DMS79 treated with DMSO at 0.1 percent for 48 hours (cell line): Measurements from ENCODE around the gene CALN1.
"Not testable (repeated sequence)": the region's sequence is repeated elsewhere in the genome, so short reads cannot be mapped to it uniquely, and the experiment has no call there.

Experiments used
- DNase-seq: peaks from one replicate; lab custom pipeline; 2025; lab: John Stamatoyannopoulos, UW

The CALN1 gene

DNA sequence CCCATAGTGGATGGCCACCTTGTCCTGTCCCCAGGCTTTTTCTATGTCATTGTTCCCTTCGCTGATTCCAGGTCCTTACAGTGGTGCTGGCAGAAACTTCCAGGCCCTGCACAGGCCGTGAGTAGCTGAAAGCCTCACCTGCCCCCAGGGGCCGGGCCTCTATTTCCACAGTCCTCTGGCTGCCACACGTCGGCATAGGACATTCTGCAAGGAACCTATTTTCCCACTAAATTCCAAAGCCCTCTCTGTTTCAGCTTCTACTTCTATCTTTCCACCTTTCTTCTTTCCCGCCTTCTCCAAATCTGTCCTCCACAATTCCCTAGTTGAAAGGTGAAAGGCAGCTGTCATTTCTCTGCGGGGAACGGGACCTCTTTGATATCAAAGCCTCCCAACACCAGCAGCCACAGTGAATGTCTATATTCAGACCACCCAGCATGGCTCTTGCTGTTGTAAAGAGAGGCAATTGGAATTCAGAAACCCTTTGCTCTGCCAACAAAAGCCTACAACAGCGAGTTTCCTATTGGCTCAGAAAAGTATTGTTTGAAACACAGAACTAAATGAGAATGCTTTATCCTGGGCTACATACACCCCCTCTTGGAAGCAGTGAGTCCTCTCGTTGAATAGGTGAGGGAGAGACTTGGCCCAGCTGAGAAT is 672.5 kb downstream of the CALN1 start:
- DNase-seq = no peak

- DNase-seq = not testable (repeated sequence)
Observed at GRCh38 chr7:71737931-71738540, 674.1 kb downstream of the CALN1 start.

- DNase-seq = peak; percentile 41
Observed at GRCh38 chr7:71735961-71736556, 676.1 kb downstream of the CALN1 start.

GRCh38 chr7:71733107-71733870 is 678.8 kb downstream of the CALN1 start:
- peak; percentile 2 for DNase-seq

GRCh38 chr7:71731740-71732139 is 680.4 kb downstream of the CALN1 start:
- DNase-seq = no peak
